ENCODE results near the gene ZNF804B. TPM values are rescaled to one million over a fixed set of nuclear protein-coding genes. Genes with fewer than 3 reads are reported as not detected.

ZNF804B gene
- total and polyA plus RNA-seq, 2 of the 4 experiments (the other 2 are of a cell fraction): not detected

GRCh38 chr7:89170628-89171027 is 411.1 kb downstream of the ZNF804B start:
- H4K20me1 ChIP-seq (ENCODE audit: insufficient read depth, low read length): no peaks in the 10 kb centered on the region
- no peak for TF ChIP-seq RCOR1 (IDR thresholded peaks at IDR 0.05; ENCODE audit: insufficient replicate concordance, low read length)
- no peak for TF ChIP-seq RAD21 (IDR thresholded peaks at IDR 0.05; ENCODE audit: low read length)
- no peaks in the 10 kb centered on the region for H3K27me3 ChIP-seq (ENCODE audit: control insufficient read depth, insufficient read depth, low read length)
- H4K91ac ChIP-seq (ENCODE audit: insufficient read depth, low read depth, low read length): no peak overlapping the region
- 0% methylated on average over 1 of the region's 1 CpG; no CpG with 5 or more reads in 1 of the 2 experiments for WGBS, 2 experiments (ENCODE audit: extremely low coverage in 2 of 2, insufficient read length in 1 of 2)
- no peak overlapping the region for H2AK5ac ChIP-seq (ENCODE audit: low read depth, low read length)
- H3K4ac ChIP-seq (ENCODE audit: low read depth, low read length): no peak overlapping the region
- H3K14ac ChIP-seq (replicated peaks; ENCODE audit: low read depth, low read length): no peak overlapping the region
- no peak overlapping the region for H2BK120ac ChIP-seq (ENCODE audit: low read depth, low read length)
- H2BK20ac ChIP-seq (ENCODE audit: low read depth, low read length): no peak overlapping the region
- H2AFZ ChIP-seq (replicated peaks; ENCODE audit: low read length, poor library complexity): no peak overlapping the region
- POLR2A ChIA-PET (ENCODE audit: unreplicated experiment): no interaction called here
- no peaks in the 10 kb centered on the region for H3K4me1 ChIP-seq (ENCODE audit: control insufficient read depth, insufficient read depth, low read length)
- H4K8ac ChIP-seq (ENCODE audit: low read depth in 2 of 2, low read length in 2 of 2): no peak overlapping the region
- H3K4me2 ChIP-seq (ENCODE audit: low read depth, low read length): no peak overlapping the region
- in situ Hi-C loops (cut with MboI; ENCODE audit: low sequenced_read_pairs) (no loop called here), intact Hi-C loops (cut with micrococcal nuclease) (loop anchor here (10.0 kb wide), 1 partner anchor 64 kb away; no protein-coding TSS in a partner anchor), dilution Hi-C loops (cut with HindIII; ENCODE audit: low sequenced_read_pairs, unreplicated experiment) (no loop called here)
- no peak overlapping the region for H3K9ac ChIP-seq (ENCODE audit: low read depth, low read length)
- no peak for ATAC-seq (ENCODE audit: low read depth)
- H3K9me3 ChIP-seq (ENCODE audit: control insufficient read depth, insufficient read depth, low read length): peaks cover 3% of the 10 kb centered on the region; the same call in 1 of the 2 replicates
- H3K4me3 ChIP-seq (ENCODE audit: insufficient read depth, low read depth, low read length): no peak overlapping the region
- no peak overlapping the region for H3K27ac ChIP-seq (ENCODE audit: insufficient read depth, low read length)
- no peaks in the 10 kb centered on the region for H3K36me3 ChIP-seq (ENCODE audit: control insufficient read depth, insufficient read depth, low read length)
- H2BK5ac ChIP-seq (ENCODE audit: low read depth, low read length, poor library complexity, severe bottlenecking): no peak overlapping the region
- DNase-seq: no peak
- CTCF ChIA-PET: no interaction called here
- H2AK9ac ChIP-seq (replicated peaks; ENCODE audit: low read depth, low read length, poor library complexity): no peak overlapping the region
- H4K5ac ChIP-seq (ENCODE audit: low read depth, low read length): no peak overlapping the region
- H2BK15ac ChIP-seq (ENCODE audit: low read depth, low read length): no peak overlapping the region
- no peaks in the 10 kb centered on the region for H3K9me1 ChIP-seq (ENCODE audit: insufficient read depth, low read length)
- BruUV-seq (replicated peaks): no TSS peak
- H3K56ac ChIP-seq (ENCODE audit: extremely low read depth, insufficient read depth, low read length): no peak overlapping the region
- H3K79me1 ChIP-seq (ENCODE audit: low read depth in 1 of 2, low read length in 2 of 2): no peaks in the 10 kb centered on the region
- H3K18ac ChIP-seq (ENCODE audit: low read depth, low read length): no peak overlapping the region
- H3K23ac ChIP-seq (ENCODE audit: low read depth, low read length): no peak overlapping the region
